Activated CD4-positive, CD25-positive, alpha-beta regulatory T cell treated with anti-CD3 and anti-CD28 coated beads, Interleukin-2, amount 50 U/mL, for 24 hours (primary cell): ENCODE measurements around the gene ELFN2.
A peak's percentile ranks its signal among the peaks of the same experiment; 100 is the strongest.

ENCODE experiments used
- ATAC-seq, 2 donors: fragments of 150-1000 bp; cut with Tn5 transposase; one replicate each; pipeline ENCODE4 v1.10.0; 2021; ENCODE audit warnings: mild to moderate bottlenecking in 1 of 2, moderate library complexity in 1 of 2

Gene ELFN2

DNA sequence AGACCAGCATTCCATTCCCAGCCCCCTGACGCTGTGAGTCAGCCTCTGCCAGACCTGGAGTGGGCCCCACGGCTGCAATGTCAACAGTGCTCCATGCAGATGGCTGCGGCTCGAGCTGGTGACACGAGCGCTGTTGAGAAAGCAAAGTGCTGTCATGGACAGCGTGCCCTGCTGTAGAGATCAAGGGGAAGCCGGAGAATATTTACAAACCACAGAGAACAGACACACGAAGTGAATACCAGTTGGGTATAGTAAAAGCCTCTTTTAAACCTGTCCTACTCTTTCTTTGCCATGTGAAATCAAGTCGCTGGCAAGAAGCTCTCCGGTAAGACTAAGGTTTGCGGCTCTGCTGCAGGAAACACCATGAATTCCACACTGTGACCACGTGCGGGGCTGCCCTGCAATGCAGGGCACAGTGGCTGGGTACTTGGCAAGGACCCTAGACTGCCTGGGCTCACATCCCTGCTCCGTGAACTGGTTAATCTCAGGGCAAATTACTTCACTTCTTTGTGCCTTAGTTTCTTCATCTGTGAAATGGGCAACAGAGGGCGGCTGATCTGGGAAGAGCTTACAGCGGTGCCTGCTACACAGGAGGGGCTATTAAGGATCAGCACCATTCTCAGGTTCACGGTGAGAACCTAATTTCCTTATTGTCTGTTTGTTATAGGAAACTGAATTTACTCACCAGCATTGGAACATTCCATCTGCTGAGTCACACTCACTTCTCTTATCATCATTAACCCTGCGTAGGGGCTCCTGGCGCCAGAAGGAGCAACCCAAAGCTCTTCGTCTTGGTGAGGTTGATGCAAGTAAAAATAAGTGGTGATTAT, 27.8 kb upstream of the ELFN2 start:
- ATAC-seq: no peak

DNA sequence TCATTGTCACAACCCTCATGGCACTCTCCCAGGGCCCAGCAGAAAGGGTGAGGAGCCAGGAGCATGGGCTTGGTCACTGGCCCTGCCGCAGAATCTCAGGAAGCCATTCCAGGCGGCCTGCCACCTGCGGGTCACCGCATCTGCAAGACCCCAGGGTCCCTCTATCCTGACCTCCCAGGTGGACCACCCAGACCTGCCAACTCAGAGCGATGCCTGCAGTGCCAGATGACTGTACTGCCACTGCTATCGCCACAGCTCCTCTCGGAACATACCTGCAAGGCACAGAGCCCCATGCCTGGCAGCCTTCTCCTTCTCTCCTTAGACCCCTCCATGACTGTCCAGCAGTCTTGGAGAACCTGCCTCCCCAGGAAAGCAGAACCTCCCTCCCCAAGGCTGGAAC, 26.4 kb upstream of the ELFN2 start:
- no peak for ATAC-seq

- ATAC-seq: no peak
Observed at GRCh38 chr22:37451218-37451617, 23.9 kb upstream of the ELFN2 start.

- no peak for ATAC-seq
Observed at GRCh38 chr22:37449331-37450001, 22.2 kb upstream of the ELFN2 start.

DNA sequence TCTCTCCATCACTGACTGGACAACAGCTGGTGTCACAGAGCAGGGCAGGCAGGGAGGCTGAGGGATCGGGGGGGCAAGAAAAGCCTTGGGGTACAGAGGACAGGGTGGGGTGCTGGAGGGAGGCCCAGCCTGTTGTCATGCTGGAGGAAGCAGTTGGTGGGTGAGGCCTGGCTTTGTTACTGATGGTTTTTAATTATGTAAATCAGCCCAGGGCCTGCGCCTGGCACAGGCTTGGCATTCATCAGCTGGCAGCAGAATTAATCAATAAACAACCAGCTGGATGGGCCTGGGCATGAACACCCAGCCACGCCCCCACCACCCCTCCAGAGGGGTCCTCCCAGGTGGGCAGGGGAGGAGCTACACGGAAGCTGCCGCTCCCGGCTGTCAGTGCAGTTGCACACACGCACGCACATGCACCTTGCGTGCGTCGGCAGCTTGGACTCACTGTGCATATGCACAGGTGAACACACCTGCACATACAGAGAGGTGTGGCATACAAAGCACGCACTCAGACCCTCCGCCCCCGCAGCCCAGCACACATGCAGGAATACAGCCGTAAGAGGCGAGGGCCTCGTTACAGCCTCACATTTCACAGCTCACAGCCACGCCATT, 21.3 kb upstream of the ELFN2 start:
- ATAC-seq: no peak

DNA sequence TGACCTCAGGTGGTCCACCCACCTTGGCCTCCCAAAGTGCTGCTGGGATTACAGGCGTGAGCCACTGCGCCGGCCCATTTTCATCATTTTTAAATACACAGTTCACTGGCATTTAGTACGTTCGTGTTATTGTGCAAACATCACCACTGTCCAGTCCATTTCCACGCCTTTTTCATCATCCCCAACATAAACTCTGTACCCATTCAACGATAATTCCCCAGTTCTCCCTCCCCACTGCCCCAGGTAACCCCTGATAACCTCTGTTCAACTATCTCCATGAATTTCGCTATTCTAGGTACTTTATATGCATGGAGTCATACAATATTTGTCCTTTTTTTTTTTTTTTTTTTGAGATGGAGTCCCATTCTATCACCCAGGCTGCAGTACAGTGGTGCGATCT, 18.2 kb upstream of the ELFN2 start:
- no peak for ATAC-seq

GRCh38 chr22:37443977-37444376, 16.7 kb upstream of the ELFN2 start:
- ATAC-seq: peak in 1 of 2 donors; percentile 51

- no peak for ATAC-seq
Observed at GRCh38 chr22:37443086-37443485, 15.8 kb upstream of the ELFN2 start.

GRCh38 chr22:37442537-37442936, 15.3 kb upstream of the ELFN2 start:
- ATAC-seq: peak in 1 of 2 donors; percentile 43

GRCh38 chr22:37442135-37442534, 14.9 kb upstream of the ELFN2 start:
- ATAC-seq: no peak

GRCh38 chr22:37440875-37441274, 13.6 kb upstream of the ELFN2 start:
- no peak for ATAC-seq

DNA sequence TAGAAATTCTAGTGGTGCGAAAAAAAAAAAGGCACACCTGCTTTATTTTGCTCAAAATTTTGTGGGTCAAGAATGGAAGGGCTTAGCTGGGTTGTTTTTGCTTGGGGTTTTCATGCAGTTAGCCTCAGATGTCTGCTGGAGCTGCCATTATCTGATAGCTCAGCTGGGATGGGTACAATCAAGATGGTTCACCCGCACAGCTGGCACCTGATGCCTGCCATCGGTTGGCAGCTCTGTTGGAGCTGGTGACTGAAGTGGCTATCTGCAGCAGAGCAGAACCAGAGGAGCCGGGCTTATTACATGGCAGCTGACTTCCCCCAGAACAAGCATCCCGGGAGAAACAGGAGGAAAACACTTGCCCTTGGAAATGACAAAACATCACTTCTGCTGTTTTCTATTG, 12.1 kb upstream of the ELFN2 start:
- no peak for ATAC-seq

GRCh38 chr22:37435970-37436603, 8.8 kb upstream of the ELFN2 start:
- no peak for ATAC-seq

- no peak for ATAC-seq
Observed at GRCh38 chr22:37433786-37434185, 6.5 kb upstream of the ELFN2 start.

GRCh38 chr22:37432708-37433054, 5.4 kb upstream of the ELFN2 start:
- ATAC-seq: no peak

GRCh38 chr22:37431801-37432707, 4.8 kb upstream of the ELFN2 start:
- peak; percentile 91 to 93 for ATAC-seq

GRCh38 chr22:37431366-37431765, 4.1 kb upstream of the ELFN2 start:
- ATAC-seq: no peak

DNA sequence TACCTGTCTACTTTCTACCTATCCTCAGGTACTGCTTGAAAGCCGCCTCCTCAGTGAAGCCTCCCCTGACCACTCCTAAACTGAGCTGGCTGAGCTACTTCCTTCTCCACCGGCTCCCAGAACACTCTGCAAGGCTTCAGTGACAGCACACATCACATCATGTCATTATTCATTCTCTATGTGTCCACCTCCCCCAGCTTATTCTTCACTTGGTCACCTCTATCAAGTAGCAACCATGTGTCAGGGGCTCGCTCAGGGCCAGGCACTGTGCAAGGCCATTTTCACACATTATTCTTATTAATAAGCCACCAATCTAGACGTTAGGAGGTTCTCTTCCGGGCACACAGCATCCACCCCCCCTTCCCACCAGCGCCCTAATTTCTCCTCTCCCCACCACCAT, 3.7 kb upstream of the ELFN2 start:
- no peak for ATAC-seq

DNA sequence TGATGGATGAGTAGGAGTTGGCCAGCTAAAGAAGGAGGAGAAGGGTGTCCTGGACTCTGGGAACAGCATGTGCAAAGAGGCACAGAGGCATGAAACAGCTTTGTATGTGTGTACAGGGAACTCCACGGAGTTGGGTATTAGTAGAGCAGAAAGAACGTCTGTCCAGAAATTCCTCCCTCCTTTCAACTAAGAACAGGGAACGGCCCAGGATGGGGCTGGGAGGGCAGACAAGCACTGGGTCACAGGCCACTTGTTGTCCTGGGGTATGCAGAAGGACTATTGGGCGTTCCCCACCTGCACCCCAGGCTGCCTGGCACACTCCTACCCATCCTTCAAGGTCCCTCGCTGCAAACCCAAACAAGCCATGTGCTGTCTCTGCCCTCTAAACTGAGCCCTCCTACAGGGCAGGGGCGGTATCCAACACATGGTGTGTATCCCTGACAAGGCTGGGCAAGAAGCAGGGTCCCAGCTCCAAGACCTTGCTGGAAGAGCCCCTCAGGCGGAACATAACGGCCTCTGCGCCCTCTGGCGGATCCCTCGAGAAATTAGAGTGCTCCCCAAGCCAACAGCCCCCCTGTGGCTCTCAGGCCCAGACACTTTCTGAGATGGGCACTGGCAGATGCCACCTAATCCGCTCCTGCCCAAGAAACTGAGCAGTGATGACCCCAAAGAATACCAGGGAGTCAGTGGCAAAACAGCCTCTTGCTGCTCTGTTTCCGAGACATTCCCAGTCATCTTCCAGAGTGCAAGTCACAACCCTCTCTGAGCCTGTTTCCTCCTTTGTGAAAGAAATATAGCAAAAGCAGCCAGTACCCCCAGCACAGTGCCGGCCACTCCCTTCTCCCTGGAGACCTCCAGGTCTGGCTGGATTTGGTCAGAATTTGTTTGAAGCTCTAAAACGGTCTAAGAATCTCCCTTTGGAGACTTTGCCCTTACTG, 1.6 kb upstream of the ELFN2 start:
- ATAC-seq: no peak

DNA sequence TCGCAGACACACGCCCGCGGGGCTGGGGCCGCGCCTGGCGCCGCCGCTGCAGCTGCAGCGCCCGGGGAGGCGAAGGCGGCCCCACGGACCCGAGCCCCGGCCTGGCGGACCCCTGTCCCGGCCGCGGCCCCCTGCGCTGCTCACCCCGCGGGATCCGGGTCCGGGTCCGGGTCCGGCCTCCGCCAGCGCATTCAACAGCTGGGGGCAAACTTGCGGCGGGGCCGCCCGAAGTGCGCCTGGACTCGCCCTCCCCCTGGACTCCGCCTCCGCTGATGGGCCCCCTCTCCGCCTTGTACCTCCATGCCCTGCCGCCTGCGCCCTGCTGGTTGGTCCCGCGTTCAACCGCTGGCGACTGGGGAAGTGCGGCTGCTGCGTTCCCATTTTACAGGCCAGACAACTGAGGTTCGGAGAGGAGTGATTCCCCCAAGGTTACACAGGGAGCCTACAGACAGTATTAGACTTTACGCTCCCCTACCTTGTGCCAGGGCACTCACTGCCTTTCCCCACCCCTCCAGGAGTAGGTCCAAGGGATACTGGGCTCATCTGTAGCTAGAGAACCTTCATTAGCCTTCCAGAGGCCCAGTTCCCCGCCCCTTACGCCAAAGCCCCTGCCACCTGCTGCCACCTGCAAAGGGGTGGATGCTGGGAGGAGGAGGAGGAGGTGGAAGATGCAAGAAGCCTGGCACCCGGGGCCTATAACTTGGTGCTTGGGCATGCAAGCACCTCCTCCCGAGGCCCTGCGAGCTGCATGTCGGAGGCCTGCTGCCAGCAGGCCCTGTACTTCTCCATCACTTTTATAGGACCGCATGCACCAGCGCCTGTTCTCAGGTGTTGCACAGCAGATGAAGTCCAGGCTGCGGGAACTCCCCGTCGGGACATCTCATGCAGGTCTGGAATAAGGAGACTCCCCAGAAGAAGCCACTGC, 694 bp upstream of the ELFN2 start:
- no peak for ATAC-seq
